ENCODE measurements around the gene KLHDC10. TPM values are rescaled to one million over a fixed set of nuclear protein-coding genes. Genes with fewer than 3 reads are reported as not detected.

KLHDC10 gene
- total RNA-seq (10 to 100 TPM; 16.3 to 22.8 (median 21.2) TPM), polyA plus RNA-seq (10 to 100 TPM in 1 of 2 donors, 1 to 10 TPM in 1; 5.8 to 11.3 TPM)

GRCh38 chr7:130069978-130070860 lies at the start of gene KLHDC10:
KLHDC10 (plus strand) TSS chr7:130070534; CDS start chr7:130070644, 110 bp downstream.
- intact Hi-C loops (cut with DNase I): no loop called here
- H3K4me1 ChIP-seq: peaks cover 0 to 24% (median 6%) of the 10 kb centered on the region in 3 donors
- TF ChIP-seq CTCF (IDR thresholded peaks at IDR 0.05): no peak
- peak; percentile 94 to 98 (median 95) for ATAC-seq
- H3K9me3 ChIP-seq: no peaks in the 10 kb centered on the region
- H3K27ac ChIP-seq: peak within 1 kb of the TSS; percentile 78 to 95 (median 90)
- peak; percentile 78 for FAIRE-seq
- H3K27me3 ChIP-seq: no peaks in the 10 kb centered on the region
- no peaks in the 10 kb centered on the region for H3K36me3 ChIP-seq
- H3K4me3 ChIP-seq: peak within 1 kb of the TSS; percentile 89 to 94 (median 93)
- WGBS, 2 donors: 0 to 1% methylated on average over 51 to 57 of the region's 57 CpGs
- DNase-seq: peak; percentile 92 to 98 (median 96)

- no peaks in the 10 kb centered on the region for H3K4me1 ChIP-seq
- no peak for DNase-seq
- H3K27ac ChIP-seq: no peak overlapping the region
- no peaks in the 10 kb centered on the region for H3K9me3 ChIP-seq
- ATAC-seq: no peak
- H3K27me3 ChIP-seq: no peaks in the 10 kb centered on the region
- no peak overlapping the region for H3K4me3 ChIP-seq
- H3K36me3 ChIP-seq: peaks cover 0 to 71% (median 19%) of the 10 kb centered on the region in 3 donors
- no peak for FAIRE-seq
- intact Hi-C loops (cut with DNase I): no loop called here
- no peak for TF ChIP-seq CTCF (IDR thresholded peaks at IDR 0.05)
- 94% methylated on average over 10 of the region's 10 CpGs for WGBS, 2 donors
Observed at GRCh38 chr7:130021105-130021834, 49.1 kb upstream of the KLHDC10 start.

GRCh38 chr7:130022115-130022514 lies 48.2 kb upstream of the KLHDC10 start:
- no peak for ATAC-seq
- 89 to 90% methylated on average over 9 of the region's 9 CpGs for WGBS, 2 donors
- Histone ChIP-seq H3K9me3 (no peaks in the 10 kb centered on the region), H3K4me1 (no peaks in the 10 kb centered on the region), H3K4me3 (no peak overlapping the region), H3K27ac (no peak overlapping the region), H3K27me3 (no peaks in the 10 kb centered on the region), H3K36me3 (peaks cover 0 to 72% (median 19%) of the 10 kb centered on the region in 3 donors)
- no peak for DNase-seq
- FAIRE-seq: no peak
- no peak for TF ChIP-seq CTCF (IDR thresholded peaks at IDR 0.05)
- intact Hi-C loops (cut with DNase I): no loop called here

GRCh38 chr7:130022623-130023175 lies 47.6 kb upstream of the KLHDC10 start:
- Histone ChIP-seq H3K27me3 (no peaks in the 10 kb centered on the region), H3K4me1 (no peaks in the 10 kb centered on the region), H3K4me3 (no peak overlapping the region), H3K9me3 (no peaks in the 10 kb centered on the region), H3K27ac (no peak overlapping the region), H3K36me3 (peaks cover 0 to 70% (median 22%) of the 10 kb centered on the region in 3 donors)
- no peak for TF ChIP-seq CTCF (IDR thresholded peaks at IDR 0.05)
- ATAC-seq: no peak
- no peak for FAIRE-seq
- 90 to 93% methylated on average over 7 of the region's 7 CpGs for WGBS, 2 donors
- no peak for DNase-seq
- intact Hi-C loops (cut with DNase I): no loop called here
